ENCODE results near the gene PPME1. TPM values are rescaled to one million over a fixed set of nuclear protein-coding genes. Genes with fewer than 3 reads are reported as not detected.
A peak's percentile ranks its signal among the peaks of the same experiment; 100 is the strongest.

Gene PPME1
- total RNA-seq, 6 donors from 2014 or later, result 13.9 to 36.9 (median 29.5) TPM

GRCh38 chr11:74278103-74278502 is 107.0 kb downstream of the PPME1 start:
- no peak for ATAC-seq (ENCODE audit: low FRiP score in 2 of 2)
- 86 to 90% methylated on average over 2 of the region's 2 CpGs for WGBS, 2 donors
- no peak overlapping the region for H3K27ac ChIP-seq

GRCh38 chr11:74278721-74279161 is 107.7 kb downstream of the PPME1 start:
- WGBS, 2 donors, result 80 to 87% methylated on average over 1 of the region's 1 CpG

More at GRCh38 chr11:74278103-74278502, 107.0 kb downstream of the PPME1 start:
- Histone ChIP-seq H3K27me3 (no peaks in the 10 kb centered on the region), H3K36me3 (no peaks in the 10 kb centered on the region), H3K9me3 (no peaks in the 10 kb centered on the region), H3K4me3 (no peak overlapping the region), H3K4me1 (peaks cover 0 to 17% (median 1%) of the 10 kb centered on the region in 4 donors)
- DNase-seq, result no peak
- no peak for TF ChIP-seq POLR2A (IDR thresholded peaks at IDR 0.05)
- no peak for TF ChIP-seq CTCF (IDR thresholded peaks at IDR 0.05)
- no peak for TF ChIP-seq POLR2AphosphoS5 (IDR thresholded peaks at IDR 0.05)

GRCh38 chr11:74279256-74279655 is 108.2 kb downstream of the PPME1 start:
- Histone ChIP-seq H3K4me1 (peaks cover 0 to 19% (median 6%) of the 10 kb centered on the region in 4 donors), H3K36me3 (no peaks in the 10 kb centered on the region), H3K4me3 (no peak overlapping the region), H3K27me3 (no peaks in the 10 kb centered on the region), H3K27ac (no peak overlapping the region), H3K9me3 (no peaks in the 10 kb centered on the region)
- peak in 1 of 2 donors; percentile 18 for ATAC-seq (ENCODE audit: low FRiP score in 2 of 2)
- WGBS, 2 donors, result 81 to 84% methylated on average over 5 of the region's 5 CpGs
- DNase-seq, result no peak
- TF ChIP-seq CTCF (IDR thresholded peaks at IDR 0.05), result no peak
- TF ChIP-seq POLR2AphosphoS5 (IDR thresholded peaks at IDR 0.05), result no peak

More at GRCh38 chr11:74278721-74279161, 107.7 kb downstream of the PPME1 start:
- no peak for DNase-seq
- Histone ChIP-seq H3K9me3 (no peaks in the 10 kb centered on the region), H3K4me3 (no peak overlapping the region), H3K27ac (no peak overlapping the region), H3K4me1 (peaks cover 0 to 19% (median 4%) of the 10 kb centered on the region in 4 donors), H3K27me3 (no peaks in the 10 kb centered on the region), H3K36me3 (no peaks in the 10 kb centered on the region)
- peak; percentile 76 to 95 for ATAC-seq (ENCODE audit: low FRiP score in 2 of 2)
- TF ChIP-seq EP300 (IDR thresholded peaks at IDR 0.05) (no peak), CTCF (IDR thresholded peaks at IDR 0.05) (no peak), POLR2AphosphoS5 (IDR thresholded peaks at IDR 0.05) (no peak), POLR2A (IDR thresholded peaks at IDR 0.05) (no peak)

- DNase-seq (peak in 1 of 2 donors; percentile 47), ATAC-seq (ENCODE audit: low FRiP score in 2 of 2) (no peak)
- peaks cover 0 to 19% (median 6%) of the 10 kb centered on the region in 4 donors for H3K4me1 ChIP-seq
- no peaks in the 10 kb centered on the region for H3K9me3 ChIP-seq
- H3K27me3 ChIP-seq, result no peaks in the 10 kb centered on the region
- TF ChIP-seq POLR2A (IDR thresholded peaks at IDR 0.05), result no peak
- TF ChIP-seq EP300 (IDR thresholded peaks at IDR 0.05), result no peak
- no peak overlapping the region for H3K27ac ChIP-seq
- H3K36me3 ChIP-seq, result no peaks in the 10 kb centered on the region
- H3K4me3 ChIP-seq, result no peak overlapping the region
These were observed 109.4 kb downstream of the PPME1 start for GRCh38 chr11:74280494-74280893.

GRCh38 chr11:74282421-74282820 is 111.3 kb downstream of the PPME1 start:
- H3K4me3 ChIP-seq, result no peak overlapping the region
- TF ChIP-seq EP300 (IDR thresholded peaks at IDR 0.05) (peak in 1 of 4 donors; percentile 6), CTCF (IDR thresholded peaks at IDR 0.05) (no peak), POLR2A (IDR thresholded peaks at IDR 0.05) (no peak)
- no peaks in the 10 kb centered on the region for H3K36me3 ChIP-seq
- no peaks in the 10 kb centered on the region for H3K9me3 ChIP-seq
- DNase-seq, result peak in 1 of 2 donors; percentile 76
- peaks cover 0 to 19% (median 6%) of the 10 kb centered on the region in 4 donors for H3K4me1 ChIP-seq
- H3K27me3 ChIP-seq, result no peaks in the 10 kb centered on the region
- 34 to 79% methylated on average over 3 of the region's 3 CpGs for WGBS, 2 donors
- ATAC-seq (ENCODE audit: low FRiP score in 2 of 2), result no peak
- H3K27ac ChIP-seq, result no peak overlapping the region

Measured in upper lobe of left lung (tissue), 6 donors.